A549 (cell line): Measurements from ENCODE around the gene EFNA5.

Experiments
- CTCF ChIP-seq: fragments of >200 bp; sonication (Bioruptor Twin); formaldehyde crosslinking; IDR thresholded peaks from 3 replicates; pipeline ENCODE4 v1.5.1; 2016
- HOXA7 ChIP-seq: fragments of 250-450 bp; sonication (Bioruptor Pico); IDR thresholded peaks from 2 replicates; pipeline ENCODE4 v1.5.0; 2020; ENCODE audit warnings: mild to moderate bottlenecking, moderate library complexity
- NPAS2 ChIP-seq: fragments of 250-450 bp; sonication (Bioruptor Pico); IDR thresholded peaks from 2 replicates; pipeline ENCODE4 v1.8.0; 2022; ENCODE audit warnings: mild to moderate bottlenecking, moderate library complexity, borderline replicate concordance

- TF ChIP-seq CTCF, result no peak
- no peak for TF ChIP-seq NPAS2 (CRISPR knock-in tag)
- TF ChIP-seq HOXA7 (CRISPR knock-in tag), result no peak
These were observed 301.1 kb downstream of the EFNA5 start for GRCh38 chr5:107369622-107370021.
